ENCODE measurements around the gene C11orf42.
"Not testable (repeated sequence)": the region's sequence is repeated elsewhere in the genome, so short reads cannot be mapped to it uniquely, and the experiment has no call there.

The C11orf42 gene

GRCh38 chr11:6234387-6235107 lies 29.2 kb downstream of the C11orf42 start, which contains the start of gene FHIP1B:
FHIP1B (minus strand) TSS chr11:6234636; CDS start chr11:6224516, 10,120 bp downstream.
- Histone ChIP-seq H3K27ac (peak within 1 kb of the TSS; percentile 62), H3K9me3 (no peaks in the 10 kb centered on the region), H4K20me1 (peaks cover 30% of the 10 kb centered on the region), H3K36me3 (peaks cover 7% of the 10 kb centered on the region; the same call in 1 of the 2 replicates), H3K27me3 (no peaks in the 10 kb centered on the region), H3K4me2 (peak within 1 kb of the TSS; percentile 92), H3K4me3 (peak within 1 kb of the TSS; percentile 84), H3K9ac (peak within 1 kb of the TSS; percentile 81), H3K4me1 (peaks cover 20% of the 10 kb centered on the region)
- TF ChIP-seq Cebpa-rat (IDR thresholded peaks at IDR 0.05): no peak

- H3K9me3 ChIP-seq: peaks cover 10% of the 10 kb centered on the region
- no peaks in the 10 kb centered on the region for H3K36me3 ChIP-seq
These were observed 31.9 kb downstream of the C11orf42 start for GRCh38 chr11:6237266-6237665.

GRCh38 chr11:6237761-6238302 lies 32.5 kb downstream of the C11orf42 start:
- peaks cover 18% of the 10 kb centered on the region for H3K4me1 ChIP-seq
- H3K36me3 ChIP-seq: no peaks in the 10 kb centered on the region
- no peaks in the 10 kb centered on the region for H3K27me3 ChIP-seq
- no peak overlapping the region for H3K9ac ChIP-seq
- peaks cover 10% of the 10 kb centered on the region for H3K9me3 ChIP-seq
- no peak overlapping the region for H3K4me3 ChIP-seq
- no peak overlapping the region for H3K27ac ChIP-seq
- H4K20me1 ChIP-seq: peaks cover 4% of the 10 kb centered on the region; the same call in 1 of the 2 replicates
- H3K4me2 ChIP-seq: no peak overlapping the region
- no peak for TF ChIP-seq Cebpa-rat (IDR thresholded peaks at IDR 0.05)

More at GRCh38 chr11:6237266-6237665, 31.9 kb downstream of the C11orf42 start:
- Histone ChIP-seq H3K27me3 (no peaks in the 10 kb centered on the region), H3K4me2 (no peak overlapping the region), H3K27ac (no peak overlapping the region), H3K9ac (no peak overlapping the region), H3K4me1 (peaks cover 20% of the 10 kb centered on the region), H4K20me1 (peaks cover 7% of the 10 kb centered on the region; the same call in 1 of the 2 replicates), H3K4me3 (no peak overlapping the region)
- TF ChIP-seq Cebpa-rat (IDR thresholded peaks at IDR 0.05): no peak

- no peak for TF ChIP-seq Cebpa-rat (IDR thresholded peaks at IDR 0.05)
- Histone ChIP-seq H3K36me3 (no peaks in the 10 kb centered on the region), H3K4me1 (peaks cover 7% of the 10 kb centered on the region), H3K9ac (no peak within 1 kb of the TSS), H3K4me3 (no peak within 1 kb of the TSS), H4K20me1 (no peaks in the 10 kb centered on the region), H3K9me3 (peaks cover 10% of the 10 kb centered on the region), H3K27me3 (no peaks in the 10 kb centered on the region), H3K27ac (no peak within 1 kb of the TSS), H3K4me2 (no peak within 1 kb of the TSS)
These were observed 33.5 kb downstream of the C11orf42 start, which contains the start of gene CNGA4 for GRCh38 chr11:6238902-6239301. CNGA4 (plus strand) TSS chr11:6239089; CDS start chr11:6239207, 118 bp downstream.

GRCh38 chr11:6240139-6240538 lies 34.8 kb downstream of the C11orf42 start:
- no peak overlapping the region for H3K9ac ChIP-seq
- H3K4me2 ChIP-seq: no peak overlapping the region
- H3K27me3 ChIP-seq: no peaks in the 10 kb centered on the region
- peaks cover 5% of the 10 kb centered on the region for H3K4me1 ChIP-seq
- H3K36me3 ChIP-seq: no peaks in the 10 kb centered on the region
- no peaks in the 10 kb centered on the region for H4K20me1 ChIP-seq
- H3K9me3 ChIP-seq: peaks cover 10% of the 10 kb centered on the region
- H3K4me3 ChIP-seq: no peak overlapping the region
- H3K27ac ChIP-seq: no peak overlapping the region
- TF ChIP-seq Cebpa-rat (IDR thresholded peaks at IDR 0.05): no peak

GRCh38 chr11:6240781-6241180 lies 35.4 kb downstream of the C11orf42 start:
- H3K9me3 ChIP-seq: peaks cover 10% of the 10 kb centered on the region
- no peak overlapping the region for H3K4me2 ChIP-seq
- no peaks in the 10 kb centered on the region for H4K20me1 ChIP-seq
- TF ChIP-seq Cebpa-rat (IDR thresholded peaks at IDR 0.05): no peak
- H3K4me3 ChIP-seq: no peak overlapping the region
- no peaks in the 10 kb centered on the region; the same call in 1 of the 2 replicates for H3K4me1 ChIP-seq
- no peak overlapping the region for H3K27ac ChIP-seq
- no peaks in the 10 kb centered on the region for H3K27me3 ChIP-seq
- no peak overlapping the region for H3K9ac ChIP-seq
- no peaks in the 10 kb centered on the region for H3K36me3 ChIP-seq

GRCh38 chr11:6241316-6241715 lies 36.0 kb downstream of the C11orf42 start:
- H3K4me3 ChIP-seq: no peak overlapping the region
- no peak overlapping the region for H3K9ac ChIP-seq
- no peaks in the 10 kb centered on the region for H4K20me1 ChIP-seq
- H3K36me3 ChIP-seq: no peaks in the 10 kb centered on the region
- no peak for TF ChIP-seq Cebpa-rat (IDR thresholded peaks at IDR 0.05)
- H3K27ac ChIP-seq: no peak overlapping the region
- H3K27me3 ChIP-seq: no peaks in the 10 kb centered on the region
- H3K4me2 ChIP-seq: no peak overlapping the region
- H3K4me1 ChIP-seq: no peaks in the 10 kb centered on the region; the same call in 1 of the 2 replicates
- peaks cover 10% of the 10 kb centered on the region for H3K9me3 ChIP-seq

GRCh38 chr11:6245536-6245935 lies 40.2 kb downstream of the C11orf42 start:
- H3K36me3 ChIP-seq: no peaks in the 10 kb centered on the region
- H3K9me3 ChIP-seq: peaks cover 1% of the 10 kb centered on the region; the same call in 1 of the 2 replicates
- H3K27me3 ChIP-seq: no peaks in the 10 kb centered on the region
- no peak overlapping the region for H3K9ac ChIP-seq
- no peak overlapping the region for H3K4me3 ChIP-seq
- no peaks in the 10 kb centered on the region; the same call in 1 of the 2 replicates for H3K4me1 ChIP-seq
- H3K27ac ChIP-seq: no peak overlapping the region
- no peak for TF ChIP-seq Cebpa-rat (IDR thresholded peaks at IDR 0.05)
- no peak overlapping the region for H3K4me2 ChIP-seq
- no peaks in the 10 kb centered on the region for H4K20me1 ChIP-seq

GRCh38 chr11:6248248-6248647 lies 42.9 kb downstream of the C11orf42 start:
- Histone ChIP-seq H3K9ac (no peak overlapping the region), H3K27me3 (no peaks in the 10 kb centered on the region), H3K27ac (no peak overlapping the region), H3K9me3 (no peaks in the 10 kb centered on the region), H3K36me3 (no peaks in the 10 kb centered on the region), H3K4me2 (no peak overlapping the region), H3K4me3 (no peak overlapping the region), H3K4me1 (no peaks in the 10 kb centered on the region), H4K20me1 (no peaks in the 10 kb centered on the region)
- no peak for TF ChIP-seq Cebpa-rat (IDR thresholded peaks at IDR 0.05)

- not testable (repeated sequence) for H4K20me1 ChIP-seq, H3K27ac ChIP-seq, H3K9me3 ChIP-seq, H3K4me1 ChIP-seq, H3K9ac ChIP-seq, H3K4me2 ChIP-seq, H3K4me3 ChIP-seq, H3K27me3 ChIP-seq, H3K36me3 ChIP-seq
These were observed 43.5 kb downstream of the C11orf42 start for GRCh38 chr11:6248897-6249296.
